Endothelial cell of umbilical vein (primary cell): ENCODE results near the gene PLEKHA7. TPM values are rescaled to one million over a fixed set of nuclear protein-coding genes. Genes with fewer than 3 reads are reported as not detected.
"Not testable (repeated sequence)": the region's sequence is repeated elsewhere in the genome, so short reads cannot be mapped to it uniquely, and the experiment has no call there.

Source experiments
- BruUV-seq: library from RNA; stranded (reverse); fragments of 400-500 nt; replicated peaks from 2 replicates; lab custom pipeline; 2021; lab: Mats Ljungman, UMichigan
- CTCF ChIA-PET: fragments of 300-600, 350-600 bp; sonication (Branson Sonifier 250); formaldehyde crosslinking; loops from one replicate; lab custom pipeline; 2021; ENCODE audit warnings: antibody characterized with exemption, inconsistent platforms; lab: Charles Lee
- POLR2A ChIA-PET: fragments of 300-600, 350-600 bp; sonication (Branson Sonifier 250); formaldehyde crosslinking; loops from one replicate; lab custom pipeline; 2021; ENCODE audit warnings: antibody characterized with exemption, inconsistent platforms; lab: Charles Lee
- DNase-seq: peaks from one replicate; pipeline ENCODE4 v3.0.0-alpha.2; 2011; ENCODE audit warnings: low read depth, low spot score
- FAIRE-seq: peaks from 2 replicates; lab custom pipeline; 2011; peaks lifted over from hg19 to GRCh38; lab: Jason Lieb, UNC
- H2AFZ ChIP-seq: 2 replicates; pipeline ENCODE4 v1.6.0; 2012; ENCODE audit warnings: low read depth, low read length, control low read depth, inconsistent platforms
- H3K27ac ChIP-seq: 2 replicates; pipeline ENCODE4 v1.5.1; 2011; ENCODE audit warnings: low read depth, mild to moderate bottlenecking, control low read depth, low read length, moderate library complexity; ENCODE audit not compliant: insufficient read depth
- H3K27me3 ChIP-seq, 2 experiments: 2 replicates each; pipeline versions ENCODE4 v1.6.0 to v1.6.1; 2011; ENCODE audit warnings: low read length in 2 of 2, mixed read lengths in 1 of 2; ENCODE audit not compliant: control insufficient read depth in 2 of 2, insufficient read depth in 2 of 2
- H3K36me3 ChIP-seq, 2 experiments: 2 replicates in 1 of 2; 3 replicates in 1 of 2; pipeline ENCODE4 v1.5.1; 2011; ENCODE audit warnings: low read length in 2 of 2, mild to moderate bottlenecking in 1 of 2, moderate library complexity in 1 of 2; ENCODE audit not compliant: control insufficient read depth in 2 of 2, insufficient read depth in 2 of 2; ENCODE audit errors: extremely low read depth in 1 of 2
- H3K4me1 ChIP-seq: 3 replicates; pipeline ENCODE4 v1.5.1; 2011; ENCODE audit warnings: mild to moderate bottlenecking, low read length; ENCODE audit not compliant: control insufficient read depth, insufficient read depth; ENCODE audit errors: extremely low read depth
- H3K4me2 ChIP-seq: 2 replicates; pipeline ENCODE4 v1.6.1; 2011; ENCODE audit warnings: low read length, control low read depth, mixed read lengths; ENCODE audit not compliant: insufficient read depth
- H3K4me3 ChIP-seq, 3 experiments: fragments of 200-600 bp in 1 of 3; sonication (generic), shearing (Covaris generic) in 1 of 3; replicated peaks in 1 of 3; 2 replicates each; pipeline ENCODE4 v1.5.1; 2011 to 2016; ENCODE audit warnings: control low read depth in 3 of 3, low read length in 3 of 3, mild to moderate bottlenecking in 2 of 3, inconsistent platforms in 1 of 3, low read depth in 1 of 3, moderate library complexity in 1 of 3; ENCODE audit not compliant: insufficient read depth in 1 of 3
- H3K79me2 ChIP-seq: 2 replicates; pipeline ENCODE4 v1.6.0; 2012; ENCODE audit warnings: low read length, inconsistent platforms; ENCODE audit not compliant: control insufficient read depth, insufficient read depth
- H3K9ac ChIP-seq: replicated peaks from 2 replicates; pipeline ENCODE3; 2011; ENCODE audit warnings: low read length, control low read depth; ENCODE audit not compliant: insufficient read depth; ENCODE audit errors: extremely low read depth
- H3K9me1 ChIP-seq: replicated peaks from 3 replicates; pipeline ENCODE4 v1.6.0; 2011; ENCODE audit warnings: mild to moderate bottlenecking, low read length; ENCODE audit not compliant: control insufficient read depth, insufficient read depth; ENCODE audit errors: extremely low read depth
- H3K9me3 ChIP-seq: replicated peaks from 2 replicates; pipeline ENCODE4 v1.5.1; 2012; ENCODE audit warnings: low read length, inconsistent platforms; ENCODE audit not compliant: control insufficient read depth, insufficient read depth
- H4K20me1 ChIP-seq: replicated peaks from 2 replicates; pipeline ENCODE3; 2011; ENCODE audit warnings: mild to moderate bottlenecking, low read length; ENCODE audit not compliant: control insufficient read depth, insufficient read depth; ENCODE audit errors: extremely low read depth
- CTCF ChIP-seq, 2 donors: IDR thresholded peaks; 1 replicate in 1 of 2; 2 replicates in 1 of 2; pipeline ENCODE4 v1.5.1; 2011; ENCODE audit warnings: low read length in 2 of 2, mild to moderate bottlenecking in 2 of 2, moderate library complexity in 2 of 2, control low read depth in 1 of 2, inconsistent platforms in 1 of 2, low read depth in 1 of 2; ENCODE audit not compliant: insufficient read depth in 1 of 2; ENCODE audit errors: extremely low read depth in 1 of 2
- EZH2 ChIP-seq: IDR thresholded peaks from 2 replicates; pipeline ENCODE4 v1.6.1; 2012; ENCODE audit warnings: borderline replicate concordance, low read depth, mild to moderate bottlenecking, moderate library complexity, low read length, inconsistent platforms; ENCODE audit not compliant: severe bottlenecking
- FOS ChIP-seq: IDR thresholded peaks from 2 replicates; pipeline ENCODE4 v1.6.1; 2011; ENCODE audit warnings: mild to moderate bottlenecking, low read length, moderate library complexity, borderline replicate concordance; ENCODE audit not compliant: insufficient read depth
- GATA2 ChIP-seq: IDR thresholded peaks from 2 replicates; pipeline ENCODE4 v1.7.0; 2011; ENCODE audit warnings: low read depth, mild to moderate bottlenecking, moderate library complexity, mixed read lengths, low read length; ENCODE audit not compliant: insufficient read length, insufficient read depth
- JUN ChIP-seq: IDR thresholded peaks from 2 replicates; pipeline ENCODE4 v1.6.1; 2011; ENCODE audit warnings: borderline replicate concordance, low read depth; ENCODE audit not compliant: insufficient read length, insufficient read depth
- MAX ChIP-seq: IDR thresholded peaks from 2 replicates; pipeline ENCODE4 v1.6.1; 2011; ENCODE audit not compliant: insufficient read depth, insufficient read length
- MYC ChIP-seq: IDR thresholded peaks from one replicate; pipeline ENCODE4 v1.6.1; 2011; ENCODE audit warnings: mild to moderate bottlenecking, low read depth, low read length
- POLR2A ChIP-seq: IDR thresholded peaks from 2 replicates; pipeline ENCODE4 v1.6.1; 2012; ENCODE audit warnings: low read depth, mild to moderate bottlenecking, control low read depth, low read length
- POLR2AphosphoS5 ChIP-seq: IDR thresholded peaks from 2 replicates; pipeline ENCODE4 v1.6.1; 2012; ENCODE audit warnings: low read depth, mild to moderate bottlenecking, control low read depth, low read length, moderate library complexity; ENCODE audit not compliant: insufficient read depth
- dilution Hi-C: fragments of 300-500 bp; cut with MboI; formaldehyde crosslinking; loops from one replicate; pipeline ENCODE4 v1.15.0; 2019; ENCODE audit warnings: low sequenced_read_pairs; ENCODE audit not compliant: extremely low pct_ligation_motif_present
- intact Hi-C: fragments of 100-400 bp; cut with micrococcal nuclease; formaldehyde crosslinking; loops from one replicate; pipeline ENCODE4 v1.10.0; 2022
- polyA plus RNA-seq, 4 experiments: library from polyadenylated mRNA; depleted of rRNA in 3 of 4; stranded (reverse) in 3 of 4; unstranded in 1 of 4; fragments of >200 nt; gene quantifications; 2 replicates each; pipeline versions ENCODE4 v1.2.1 to v1.2.3, GENCODE V29; 2011 to 2012; ENCODE audit warnings: missing spikeins in 1 of 4
- total RNA-seq: library from RNA; stranded (reverse); gene quantifications from 2 replicates; pipeline ENCODE4 v1.2.3, GENCODE V29; 2021

Gene PLEKHA7
- total and polyA plus RNA-seq, 2 donors (not counting 3 experiments of a cell fraction or from before 2014, with no cell fraction given) = 1.7 to 3.8 TPM

DNA sequence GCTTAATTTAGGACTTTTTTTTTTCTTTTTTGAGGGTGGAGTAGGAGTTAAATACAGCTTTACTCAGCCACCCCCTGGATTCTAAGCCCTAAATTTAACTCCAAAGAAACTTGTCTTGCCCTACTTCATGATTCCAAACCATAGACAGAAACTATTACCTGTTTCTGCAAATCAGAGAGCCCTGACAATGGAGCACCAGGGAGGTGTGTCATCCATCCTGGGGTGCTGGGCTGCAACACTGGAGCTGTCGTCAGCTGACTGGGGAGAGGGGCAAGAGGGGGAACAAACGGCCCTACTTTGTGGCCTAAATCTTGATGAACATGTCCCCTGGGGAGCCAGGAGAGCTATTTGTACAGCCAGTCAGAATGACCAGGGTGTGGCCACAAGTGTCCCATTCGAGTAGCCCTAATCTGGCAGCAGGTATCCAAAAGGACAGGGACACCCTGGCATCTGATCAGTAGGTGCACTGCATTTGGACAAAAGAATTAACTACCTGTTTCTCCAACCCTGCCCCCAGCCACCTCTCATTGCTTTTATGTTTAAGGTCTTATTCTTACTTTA is 50.8 kb downstream of the PLEKHA7 start:
- H3K27me3 ChIP-seq = no peaks in the 10 kb centered on the region
- no peaks in the 10 kb centered on the region for H3K36me3 ChIP-seq
- DNase-seq = no peak
- no peak overlapping the region for H3K4me3 ChIP-seq
- POLR2A ChIA-PET = no interaction called here
- H4K20me1 ChIP-seq = no peaks in the 10 kb centered on the region
- H3K4me1 ChIP-seq = no peaks in the 10 kb centered on the region
- dilution Hi-C loops = no loop called here
- H3K9me3 ChIP-seq = no peaks in the 10 kb centered on the region
- no TSS peak for BruUV-seq
- CTCF ChIA-PET = no interaction called here
- H3K4me2 ChIP-seq = no peak overlapping the region
- FAIRE-seq = no peak
- intact Hi-C loops = no loop called here
- H3K9me1 ChIP-seq = no peaks in the 10 kb centered on the region
- TF ChIP-seq MYC = no peak
- no peak for TF ChIP-seq POLR2AphosphoS5
- no peak for TF ChIP-seq EZH2
- no peak for TF ChIP-seq GATA2
- TF ChIP-seq POLR2A = no peak
- TF ChIP-seq FOS = no peak
- TF ChIP-seq JUN = no peak
- no peak for TF ChIP-seq MAX
- TF ChIP-seq CTCF (IDR thresholded peaks at IDR 0.05; ENCODE audit: extremely low read depth in 1 of 2, insufficient read depth in 1 of 2, low read depth in 1 of 2, low read length in 2 of 2) = no peak
- H3K27ac ChIP-seq = no peak overlapping the region
- no peaks in the 10 kb centered on the region for H3K79me2 ChIP-seq
- H3K9ac ChIP-seq = no peak overlapping the region
- no peak overlapping the region for H2AFZ ChIP-seq

GRCh38 chr11:16962589-16962988 is 51.6 kb downstream of the PLEKHA7 start:
- BruUV-seq, intact Hi-C loops: not testable (repeated sequence)

More at GRCh38 chr11:16962589-16962988, 51.6 kb downstream of the PLEKHA7 start:
- dilution Hi-C loops, H3K4me2 ChIP-seq, POLR2A ChIA-PET, H2AFZ ChIP-seq, H3K4me3 ChIP-seq, H3K4me1 ChIP-seq, DNase-seq, CTCF ChIA-PET, H3K9me1 ChIP-seq, H3K36me3 ChIP-seq, FAIRE-seq, H3K79me2 ChIP-seq, H3K27me3 ChIP-seq, H3K9me3 ChIP-seq, H4K20me1 ChIP-seq, H3K27ac ChIP-seq, H3K9ac ChIP-seq: not testable (repeated sequence)
